ENCODE data around the gene TBPL1. TPM values are rescaled to one million over a fixed set of nuclear protein-coding genes. Genes with fewer than 3 reads are reported as not detected.

The TBPL1 gene
- total and polyA plus RNA-seq, 2 of the 8 experiments (the other 6 are each of a cell fraction or from before 2014, with no cell fraction given): 32.5 to 67.0 TPM

- H4K91ac ChIP-seq (replicated peaks; ENCODE audit: insufficient read length, low read length): no peak overlapping the region
- no peak overlapping the region for H3K4me2 ChIP-seq (ENCODE audit: insufficient read depth in 1 of 2, low read depth in 2 of 2, low read length in 2 of 2)
- H2BK20ac ChIP-seq (ENCODE audit: low read length): no peak overlapping the region
- H2AFZ ChIP-seq (ENCODE audit: low read length): no peak overlapping the region
- no peak overlapping the region for H2BK15ac ChIP-seq (ENCODE audit: low read length)
- ChIA-PET CTCF (ENCODE audit: partially characterized antibody) (interaction anchor here (1.2 to 2.3 kb wide), 3 partner anchors 43 to 91 kb away, joined by 3 to 14 read pairs (median 3); no protein-coding TSS in a partner anchor), POLR2A (ENCODE audit: partially characterized antibody) (no interaction called here)
- H3K4ac ChIP-seq (replicated peaks; ENCODE audit: insufficient read length, low read depth, low read length): no peak overlapping the region
- no peaks in the 10 kb centered on the region for H3K36me3 ChIP-seq (ENCODE audit: control insufficient read depth in 2 of 4, insufficient read depth in 4 of 4, low read length in 3 of 4)
- H3K23me2 ChIP-seq (ENCODE audit: low read depth, low read length): no peaks in the 10 kb centered on the region
- no peak overlapping the region for H3K27ac ChIP-seq (ENCODE audit: low read depth, low read length)
- FAIRE-seq (no peak), DNase-seq (ENCODE audit: low read depth in 1 of 2, low spot score in 2 of 2) (no peak)
- H2BK5ac ChIP-seq (ENCODE audit: low read depth, low read length): no peak overlapping the region
- H3K18ac ChIP-seq (ENCODE audit: extremely low read depth, low read length): no peak overlapping the region
- H2BK120ac ChIP-seq (replicated peaks; ENCODE audit: low read depth, low read length): no peak overlapping the region
- 88% methylated on average over 4 of the region's 4 CpGs; no CpG with 5 or more reads in 1 of the 2 experiments for WGBS, 2 experiments (ENCODE audit: extremely low coverage in 1 of 2, insufficient coverage in 1 of 2, insufficient read length in 1 of 2, insufficient replicate concordance in 2 of 2, low coverage in 1 of 2, low lambda C conversion rate in 2 of 2, missing lambda C conversion rate in 1 of 2)
- H2AK5ac ChIP-seq (ENCODE audit: low read depth, low read length): no peak overlapping the region
- H3K56ac ChIP-seq (replicated peaks; ENCODE audit: insufficient read length, low read depth, low read length): no peak overlapping the region
- no peak for TF ChIP-seq CTBP2 (IDR thresholded peaks at IDR 0.05; ENCODE audit: borderline replicate concordance, insufficient read depth, insufficient read length, low read length)
- no peak for TF ChIP-seq ATF2 (IDR thresholded peaks at IDR 0.05; ENCODE audit: low read length)
- no peak for TF ChIP-seq SP1 (IDR thresholded peaks at IDR 0.05; ENCODE audit: low read depth, low read length)
- TF ChIP-seq MAX (IDR thresholded peaks at IDR 0.05): no peak
- no peak for TF ChIP-seq RAD21 (IDR thresholded peaks at IDR 0.05 in 1 of 2, conservative IDR thresholded peaks at IDR 0.05 in 1 of 2; ENCODE audit: low read depth in 2 of 2, low read length in 2 of 2)
- no peak for TF ChIP-seq POLR2AphosphoS5 (IDR thresholded peaks at IDR 0.05; ENCODE audit: low read depth, low read length)
- no peak overlapping the region for H3K23ac ChIP-seq (ENCODE audit: insufficient read length)
- no peak overlapping the region for H3K14ac ChIP-seq (ENCODE audit: insufficient read length)
- H4K5ac ChIP-seq (ENCODE audit: insufficient read length, low read depth, low read length): no peak overlapping the region
- no peak overlapping the region for H2BK12ac ChIP-seq (ENCODE audit: low read depth, low read length)
- H3K9me3 ChIP-seq (ENCODE audit: insufficient read depth in 2 of 2, low read depth in 1 of 2, low read length in 1 of 2): no peaks in the 10 kb centered on the region
- H4K20me1 ChIP-seq (replicated peaks in 1 of 2; ENCODE audit: control insufficient read depth in 1 of 2, insufficient read depth in 2 of 2, low read length in 2 of 2): no peaks in the 10 kb centered on the region
- H3K4me3 ChIP-seq (ENCODE audit: extremely low read depth in 1 of 4, insufficient read depth in 2 of 4, low read depth in 3 of 4, low read length in 4 of 4): no peak overlapping the region
- H3K79me1 ChIP-seq (ENCODE audit: low read depth, low read length): no peaks in the 10 kb centered on the region
- H3K27me3 ChIP-seq (replicated peaks in 1 of 4; ENCODE audit: control insufficient read depth in 3 of 4, extremely low read depth in 1 of 4, insufficient read depth in 3 of 4, low read length in 3 of 4): no peaks in the 10 kb centered on the region; a peak in 1 of 7 replicates
- H4K8ac ChIP-seq (ENCODE audit: extremely low read depth, insufficient read depth, low read length): no peak overlapping the region
- no peak overlapping the region for H3K9ac ChIP-seq (replicated peaks in 1 of 4; ENCODE audit: extremely low read depth in 1 of 4, low read depth in 3 of 4, low read length in 3 of 4)
- H3K4me1 ChIP-seq (replicated peaks in 1 of 4; ENCODE audit: control insufficient read depth in 3 of 4, insufficient read depth in 4 of 4, low read length in 3 of 4): 0 out of 7 replicates have a peak, but pooled peaks cover 0 to 2% (median 0%) of the 10 kb centered on the region in 4 experiments
- H3K79me2 ChIP-seq (ENCODE audit: control insufficient read depth in 1 of 2, insufficient read depth in 2 of 2, low read length in 2 of 2): no peaks in the 10 kb centered on the region
Observed at GRCh38 chr6:134020968-134021367, 67.9 kb downstream of the TBPL1 start.
